SH-SY5Y (cell line): ENCODE measurements around the gene ANKRD22.

Source experiments
- GATA2 ChIP-seq: IDR thresholded peaks from 2 replicates; pipeline ENCODE4 v1.6.1; 2011; ENCODE audit warnings: mild to moderate bottlenecking, low read depth, low read length
- GATA3 ChIP-seq: IDR thresholded peaks from 2 replicates; pipeline ENCODE4 v1.6.1; 2011; ENCODE audit warnings: low read depth, mild to moderate bottlenecking, low read length, moderate library complexity

The ANKRD22 gene

DNA sequence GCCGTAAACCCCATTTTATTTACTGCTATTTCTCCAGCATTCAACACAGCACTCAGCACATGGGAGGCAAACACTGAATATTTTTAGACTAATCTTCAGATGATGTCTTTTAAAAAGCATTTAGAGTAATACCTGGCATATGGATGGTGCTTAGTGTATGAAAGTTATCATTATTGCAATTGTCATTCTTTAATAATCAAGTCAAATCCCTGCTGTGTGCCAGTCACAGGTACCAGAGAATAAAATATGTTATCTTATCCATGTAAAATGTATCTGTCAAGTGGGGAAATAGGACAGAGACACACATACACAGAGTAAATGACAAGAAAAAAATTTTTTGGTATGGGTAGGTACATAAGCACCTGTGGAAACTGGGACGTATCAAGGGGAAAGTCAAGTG, 18.5 kb downstream of the ANKRD22 start:
- TF ChIP-seq GATA3 (no peak), GATA2 (no peak)

DNA sequence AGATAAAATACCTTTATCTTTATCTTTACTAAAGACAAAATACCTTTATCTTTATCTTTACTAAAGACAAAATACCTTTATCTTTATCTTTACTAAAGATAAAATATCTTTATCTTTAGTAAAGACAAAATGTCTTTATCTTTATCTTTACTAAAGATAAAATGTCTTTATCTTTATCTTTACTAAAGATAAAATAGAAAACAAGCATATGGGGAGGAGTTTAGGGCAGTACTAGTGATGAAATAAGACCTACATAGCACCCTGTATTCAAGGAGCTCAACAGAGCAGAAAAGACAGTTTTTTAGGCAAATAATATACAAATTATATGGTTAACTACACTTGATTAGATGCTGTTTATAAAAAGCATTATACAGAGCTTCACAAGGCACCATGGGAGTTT, 19.3 kb downstream of the ANKRD22 start:
- TF ChIP-seq GATA3 (no peak), GATA2 (no peak)

DNA sequence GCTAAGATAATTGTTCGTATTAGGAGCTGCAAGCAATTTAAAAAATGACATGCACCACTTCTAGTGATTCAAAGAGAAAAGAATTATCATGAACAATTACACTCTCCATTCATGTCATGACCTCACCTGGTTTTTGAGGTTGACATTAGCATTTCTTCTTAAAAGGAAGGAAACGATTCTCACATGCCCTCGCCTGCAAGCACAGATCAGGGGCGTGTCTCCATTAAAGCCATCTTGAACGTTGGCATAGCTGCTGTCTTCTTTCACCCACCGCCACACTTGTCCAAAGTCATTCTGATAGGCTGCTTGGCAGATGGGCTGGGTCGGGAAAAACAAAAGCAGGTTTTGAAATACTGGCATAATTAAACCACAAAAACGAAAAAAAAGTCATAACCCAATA, 19.9 kb downstream of the ANKRD22 start:
- TF ChIP-seq GATA3 (no peak), GATA2 (no peak)

DNA sequence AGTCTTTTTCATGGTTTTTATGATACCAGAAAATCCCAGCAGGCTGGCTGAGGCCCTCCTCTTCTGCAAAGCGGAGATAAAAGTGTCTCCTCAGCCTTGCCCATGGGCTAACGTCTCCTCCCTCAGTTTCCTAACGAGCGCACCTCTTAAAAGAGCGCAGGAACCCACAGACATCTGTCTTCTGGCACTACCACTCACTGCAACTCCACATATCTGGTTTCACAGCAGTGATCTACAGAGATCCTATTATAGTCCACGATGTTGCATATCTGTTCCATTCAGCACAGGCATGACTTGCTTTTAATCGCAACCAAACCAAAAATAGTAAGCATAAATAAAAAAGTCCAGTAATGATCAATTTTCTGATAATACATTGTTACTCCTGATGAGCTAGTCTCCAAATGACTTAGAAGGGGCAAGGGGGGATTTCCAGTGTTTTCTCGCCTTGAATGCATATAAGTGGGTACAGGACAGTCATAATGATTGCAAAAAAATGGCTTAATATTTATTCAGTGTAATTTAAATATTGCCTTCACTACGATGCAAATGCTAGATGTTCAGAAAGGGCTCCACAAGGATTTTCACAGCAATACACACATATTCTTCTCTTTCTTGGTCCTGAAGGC, 20.9 kb downstream of the ANKRD22 start:
- TF ChIP-seq GATA3, result no peak

DNA sequence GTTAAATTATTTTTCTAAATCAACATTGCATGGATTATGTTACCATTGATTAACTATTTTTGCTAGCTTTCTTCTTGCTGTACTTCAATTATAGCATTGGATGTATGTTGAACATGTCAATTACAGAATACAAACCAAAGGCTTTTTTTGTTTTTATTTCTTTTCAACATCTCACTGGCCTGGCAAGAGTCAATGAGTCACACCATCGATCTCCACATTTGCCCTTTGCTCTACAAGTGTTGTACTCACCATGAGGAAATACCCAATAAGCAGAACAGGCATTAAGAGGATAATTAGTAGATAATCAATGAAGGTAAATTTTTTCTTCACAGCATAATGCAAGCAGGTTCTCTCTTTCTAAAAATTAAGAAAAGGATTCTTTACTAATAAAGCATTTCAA, 23.3 kb downstream of the ANKRD22 start:
- no peak for TF ChIP-seq GATA2
- TF ChIP-seq GATA3, result no peak

DNA sequence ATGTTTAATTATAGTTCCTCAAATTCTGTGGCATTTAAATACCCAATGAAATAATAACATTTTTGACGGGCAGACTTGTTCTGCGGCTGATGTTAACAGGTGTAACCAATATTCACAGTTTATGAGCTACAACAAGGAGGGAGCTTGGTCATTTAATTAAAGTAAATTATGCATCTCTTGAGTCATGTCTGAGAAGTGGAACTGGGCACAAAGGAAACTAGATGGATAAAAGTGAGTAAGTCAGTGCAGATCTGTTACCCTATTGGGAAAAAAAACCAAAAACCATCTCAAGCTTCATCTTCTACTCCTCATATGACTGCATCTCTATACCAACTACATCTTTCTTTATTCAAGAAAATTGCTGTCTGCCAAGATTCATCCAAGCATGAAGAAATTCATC, 24.0 kb downstream of the ANKRD22 start:
- TF ChIP-seq GATA3, result no peak

DNA sequence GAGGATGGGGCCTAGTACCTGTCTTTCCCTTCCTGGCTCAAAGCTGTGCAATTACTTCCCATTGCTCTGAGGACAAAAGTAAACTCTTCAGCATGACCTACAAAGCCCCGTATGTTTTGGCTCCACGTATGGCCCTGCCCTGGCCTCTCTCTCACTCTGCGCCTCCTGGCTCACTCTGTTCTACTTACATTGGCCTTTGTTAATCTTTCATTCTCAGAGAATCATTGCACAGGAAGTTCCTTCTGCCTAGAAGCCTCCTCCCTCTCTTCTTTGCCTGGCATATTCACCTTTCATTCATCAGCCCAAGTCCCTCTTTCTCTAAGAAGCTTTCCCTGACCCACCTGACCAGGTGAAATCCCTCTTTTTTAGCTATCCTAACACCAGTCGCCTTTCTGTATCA, 25.3 kb downstream of the ANKRD22 start:
- TF ChIP-seq GATA3 (no peak), GATA2 (no peak)

DNA sequence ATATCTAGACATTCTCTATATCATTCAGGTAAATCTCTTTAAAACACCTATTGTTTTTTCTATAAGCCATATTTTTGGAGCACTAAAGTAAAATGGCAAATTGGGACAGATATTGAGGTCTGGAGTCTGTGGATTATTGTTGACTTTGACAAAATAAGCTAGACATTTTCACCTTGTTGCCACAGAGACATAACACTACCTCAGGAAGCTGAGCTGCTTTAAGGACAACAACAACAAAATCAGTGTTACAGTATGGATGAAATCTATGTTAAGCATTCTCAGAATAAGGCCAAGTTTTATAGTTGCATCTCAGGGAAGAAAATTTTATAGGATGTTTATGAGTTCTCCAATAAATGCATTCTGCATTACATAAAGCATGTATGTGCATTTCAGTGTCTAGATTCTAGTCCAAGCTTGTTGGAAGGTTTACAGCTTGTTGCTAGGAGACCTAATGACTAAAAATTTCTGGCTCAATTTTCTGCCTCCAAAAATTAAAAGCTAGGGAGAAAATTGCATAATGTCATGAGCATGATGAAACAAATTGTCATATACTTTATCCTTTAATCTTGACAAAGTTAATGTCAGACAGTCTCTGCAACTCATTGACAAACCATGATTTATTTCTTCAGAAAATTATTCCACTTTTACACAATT, 30.8 kb downstream of the ANKRD22 start:
- TF ChIP-seq GATA2, result no peak
- TF ChIP-seq GATA3, result no peak

DNA sequence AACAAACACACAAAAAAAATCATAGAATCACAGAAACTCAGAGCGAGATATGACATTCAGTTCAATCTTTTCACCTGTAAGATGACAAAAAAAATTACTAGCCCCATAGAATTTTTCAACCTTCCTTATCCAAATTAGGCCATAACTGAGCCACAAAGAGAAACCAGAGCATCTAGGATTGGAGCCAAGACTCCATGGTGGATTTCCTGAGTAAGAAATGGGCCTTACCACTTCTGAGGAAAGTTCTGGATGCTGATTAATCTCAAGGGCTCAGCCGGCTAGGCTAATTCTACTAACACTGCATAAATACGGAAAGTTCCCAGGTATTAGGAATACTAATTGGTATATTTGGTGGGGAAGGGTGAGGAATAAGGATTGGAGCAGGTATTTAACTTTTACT, 32.4 kb downstream of the ANKRD22 start:
- TF ChIP-seq GATA3 (no peak), GATA2 (no peak)

DNA sequence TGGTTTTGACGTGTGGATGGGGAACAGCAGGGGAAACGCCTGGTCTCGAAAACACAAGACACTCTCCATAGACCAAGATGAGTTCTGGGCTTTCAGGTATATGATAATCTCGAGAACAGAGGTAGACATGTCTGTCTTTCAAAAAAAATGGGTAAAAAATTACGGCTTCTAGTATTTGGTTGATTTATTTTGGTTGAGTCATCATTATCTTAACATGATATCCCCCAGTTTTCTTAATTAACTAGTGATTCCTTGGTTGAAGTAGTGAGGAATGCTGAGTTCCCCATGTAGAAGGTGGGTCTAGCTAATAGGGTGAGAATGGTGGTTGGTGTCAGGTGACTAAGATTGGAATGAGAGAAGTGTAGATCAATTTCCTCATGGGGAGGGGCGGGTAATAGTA, 38.4 kb downstream of the ANKRD22 start:
- TF ChIP-seq GATA3 (no peak), GATA2 (no peak)

DNA sequence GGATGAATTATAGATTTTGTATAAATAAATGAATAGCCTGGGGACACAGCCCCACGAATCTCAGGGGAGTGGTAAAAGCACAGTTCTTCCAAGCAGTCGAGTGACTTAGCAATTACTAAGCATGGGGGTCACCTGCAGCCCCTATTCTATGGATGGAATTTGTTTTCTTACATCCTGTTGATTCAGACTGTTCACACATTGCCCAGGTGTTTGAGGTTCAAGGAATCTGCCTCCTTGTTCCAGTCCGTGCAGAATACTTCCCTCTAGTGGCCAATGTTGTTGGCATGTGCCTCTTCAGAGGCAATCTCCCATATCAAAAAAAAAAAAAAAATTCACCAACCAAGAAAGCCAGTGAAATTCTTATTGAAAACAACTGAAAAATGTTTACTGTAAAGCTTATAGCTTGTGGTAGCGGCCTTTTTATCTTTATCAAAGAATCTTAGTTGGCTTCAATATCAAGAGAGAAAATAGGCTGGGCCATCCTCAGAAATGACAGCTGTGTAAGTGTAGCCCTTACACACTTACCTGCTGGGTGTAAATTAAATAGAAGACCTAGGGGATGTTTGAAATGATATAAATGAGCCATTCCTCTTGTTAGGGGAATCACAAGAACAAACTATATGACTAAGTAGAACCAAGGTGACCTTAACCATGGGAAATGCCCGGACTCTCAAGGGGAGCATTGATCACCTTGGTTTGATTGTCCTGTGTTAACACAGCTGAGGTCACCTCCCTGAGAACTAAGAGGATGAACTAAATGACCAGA, 41.3 kb downstream of the ANKRD22 start:
- no peak for TF ChIP-seq GATA3
- TF ChIP-seq GATA2, result no peak

DNA sequence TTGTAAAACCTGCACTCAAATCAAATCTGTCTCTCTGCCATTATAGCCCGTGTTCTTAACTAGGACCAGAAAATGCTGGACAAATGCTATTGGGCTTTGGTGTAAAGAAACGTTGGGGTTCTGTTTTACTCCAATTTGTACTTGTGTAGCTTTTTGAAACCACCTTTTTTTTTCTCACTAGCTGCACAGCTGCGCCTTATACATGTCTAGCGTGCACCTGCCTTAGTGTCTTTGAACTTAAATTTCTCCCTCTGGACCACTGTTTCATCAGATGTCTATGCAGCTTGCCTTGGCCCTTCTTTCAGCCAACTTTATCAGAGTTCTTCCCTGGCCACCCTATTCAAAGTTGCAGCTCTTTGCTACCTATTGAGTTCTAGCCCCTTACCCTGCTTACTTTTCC, 42.0 kb downstream of the ANKRD22 start:
- TF ChIP-seq GATA2 (no peak), GATA3 (no peak)

DNA sequence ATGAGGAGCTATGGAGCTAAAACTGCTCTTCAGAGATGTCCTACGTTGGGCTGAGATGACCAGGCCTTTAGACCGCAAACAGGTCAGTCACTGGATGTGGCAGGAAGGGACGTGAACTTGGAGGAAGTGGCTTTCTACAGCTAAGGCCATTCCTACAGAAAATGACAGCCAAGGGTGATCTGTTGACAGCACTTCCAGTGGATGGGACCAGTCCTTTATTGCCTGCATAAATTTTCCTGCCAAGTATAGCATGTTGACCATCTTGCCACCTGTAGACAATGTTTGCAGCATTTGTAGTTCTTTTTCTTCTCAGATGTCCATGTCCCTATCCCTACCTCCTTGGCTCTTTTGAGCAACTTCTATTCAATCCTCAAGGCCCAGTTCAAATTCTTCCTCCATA, 45.7 kb downstream of the ANKRD22 start:
- TF ChIP-seq GATA3, result no peak
- TF ChIP-seq GATA2, result no peak

DNA sequence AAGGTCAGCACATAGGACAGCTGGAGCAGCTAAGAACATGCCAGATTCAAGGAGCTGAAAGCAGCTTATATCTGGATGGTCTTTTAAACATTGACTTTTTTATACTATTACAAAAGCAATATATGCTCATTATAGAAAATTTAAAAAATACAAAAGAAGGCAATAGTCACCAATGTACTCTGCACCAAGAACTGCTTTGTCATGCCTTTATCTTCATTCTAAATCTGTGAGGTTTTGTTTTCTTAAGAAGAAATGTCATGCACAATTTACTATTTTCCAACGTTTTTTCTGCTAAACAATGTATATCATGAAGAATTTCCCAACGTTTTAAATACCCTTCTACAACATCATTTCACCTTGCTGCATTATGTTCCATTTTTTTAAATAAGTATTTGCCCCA, 46.3 kb downstream of the ANKRD22 start:
- TF ChIP-seq GATA3 (no peak), GATA2 (no peak)
